Breast epithelium (tissue), 3 donors: ENCODE measurements around the gene ZMIZ1.

Experiments used
- CTCF ChIP-seq, 3 donors: fragments of 450-650 bp; IDR thresholded peaks; one replicate each; pipeline ENCODE4 v1.5.1; 2016 to 2017; ENCODE audit warnings: antibody characterized with exemption in 3 of 3, mild to moderate bottlenecking in 3 of 3, moderate library complexity in 3 of 3
- POLR2A ChIP-seq: fragments of 450-650 bp; IDR thresholded peaks from one replicate; pipeline ENCODE4 v1.6.1; 2016; ENCODE audit warnings: antibody characterized with exemption, mild to moderate bottlenecking, moderate library complexity

GRCh38 chr10:79277579-79278269 is 209.0 kb downstream of the ZMIZ1 start:
- TF ChIP-seq CTCF (IDR thresholded peaks at IDR 0.05), result no peak
- TF ChIP-seq POLR2A, result no peak
